GM12892 (cell line): ENCODE results near the gene ARHGAP32.

ENCODE experiments used
- POLR2A ChIP-seq: IDR thresholded peaks from 2 replicates; pipeline ENCODE4 v1.6.1; 2011; ENCODE audit warnings: low read depth, low read length, control low read depth
- POLR2AphosphoS5 ChIP-seq: IDR thresholded peaks from 2 replicates; pipeline ENCODE4 v1.6.1; 2011; ENCODE audit warnings: low read depth, low read length, control low read depth
- TAF1 ChIP-seq: IDR thresholded peaks from 2 replicates; pipeline ENCODE4 v1.6.1; 2011; ENCODE audit warnings: low read depth, mild to moderate bottlenecking, control low read depth, low read length, borderline replicate concordance

DNA sequence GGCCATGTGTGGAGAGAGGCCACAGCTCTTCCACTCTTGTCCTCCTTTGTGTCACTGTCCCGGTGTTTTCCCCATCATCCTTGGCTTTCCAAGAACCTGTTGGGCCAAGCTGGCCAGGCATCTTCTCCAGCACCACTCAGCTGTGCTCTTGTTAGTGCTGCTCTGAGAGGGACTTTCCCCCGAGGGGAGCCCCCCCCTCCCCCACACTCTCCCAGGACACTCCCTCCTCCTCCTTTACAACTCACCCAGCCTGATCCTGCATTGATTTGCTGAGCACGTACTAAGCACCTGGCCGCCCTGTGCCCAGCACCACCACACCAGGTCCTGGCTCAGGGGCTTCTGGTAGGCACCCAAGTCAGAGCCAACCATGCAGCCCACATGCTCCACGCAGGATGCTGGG, 262.7 kb downstream of the ARHGAP32 start:
- TF ChIP-seq POLR2A: no peak
- no peak for TF ChIP-seq POLR2AphosphoS5
- no peak for TF ChIP-seq TAF1
